ENCODE data around the gene VIL1. TPM values are rescaled to one million over a fixed set of nuclear protein-coding genes. Genes with fewer than 3 reads are reported as not detected.

Gene VIL1
- total RNA-seq, 1 experiment from 2014 or later, result 0.18 TPM

- H3K36me3 ChIP-seq (ENCODE audit: control insufficient read depth, insufficient read depth, low read length), result no peaks in the 10 kb centered on the region; the same call in none of the 2 replicates
- intact Hi-C loops (cut with micrococcal nuclease; ENCODE audit: unreplicated experiment), result loop anchor here (5.0 kb wide), 1 partner anchor 58 kb away; no protein-coding TSS in a partner anchor
- in situ Hi-C loops (cut with HindIII; ENCODE audit: low pct_unique_long_range_greater_than_20kb, low sequenced_read_pairs), result no loop called here
- BruUV-seq (replicated peaks), result no TSS peak
- DNase-seq (ENCODE audit: low read depth, low spot score) (no peak), ATAC-seq (no peak)
- ChIA-PET CTCF (interaction anchor here (1.1 kb wide), 1 partner anchor 61 kb away, joined by 3 read pairs; no protein-coding TSS in a partner anchor), POLR2A (no interaction called here)
- H3K9me3 ChIP-seq (ENCODE audit: control insufficient read depth, insufficient read depth, low read depth, low read length), result no peaks in the 10 kb centered on the region
- peaks cover 55% of the 10 kb centered on the region for H3K4me1 ChIP-seq (ENCODE audit: control insufficient read depth, insufficient read depth, low read length)
- no peak overlapping the region for H3K4me3 ChIP-seq (ENCODE audit: low read depth in 2 of 2, low read length in 2 of 2)
- H3K27me3 ChIP-seq (ENCODE audit: control insufficient read depth, insufficient read depth, low read length), result no peaks in the 10 kb centered on the region
- TF ChIP-seq CTCF (IDR thresholded peaks at IDR 0.05) (no peak), REST (IDR thresholded peaks at IDR 0.05; ENCODE audit: insufficient read depth in 1 of 2, low read depth in 2 of 2, low read length in 1 of 2) (no peak), TCF7L2 (IDR thresholded peaks at IDR 0.05; ENCODE audit: low read depth, low read length) (no peak), SIN3A (IDR thresholded peaks at IDR 0.05; ENCODE audit: borderline replicate concordance, insufficient read depth, low read depth, low read length) (no peak), POLR2AphosphoS5 (IDR thresholded peaks at IDR 0.05; ENCODE audit: low read depth, low read length) (no peak)
- peak overlapping the region; percentile 94 for H3K27ac ChIP-seq (ENCODE audit: low read length)
These were observed 14.4 kb upstream of the VIL1 start for GRCh38 chr2:218404351-218405085.

DNA sequence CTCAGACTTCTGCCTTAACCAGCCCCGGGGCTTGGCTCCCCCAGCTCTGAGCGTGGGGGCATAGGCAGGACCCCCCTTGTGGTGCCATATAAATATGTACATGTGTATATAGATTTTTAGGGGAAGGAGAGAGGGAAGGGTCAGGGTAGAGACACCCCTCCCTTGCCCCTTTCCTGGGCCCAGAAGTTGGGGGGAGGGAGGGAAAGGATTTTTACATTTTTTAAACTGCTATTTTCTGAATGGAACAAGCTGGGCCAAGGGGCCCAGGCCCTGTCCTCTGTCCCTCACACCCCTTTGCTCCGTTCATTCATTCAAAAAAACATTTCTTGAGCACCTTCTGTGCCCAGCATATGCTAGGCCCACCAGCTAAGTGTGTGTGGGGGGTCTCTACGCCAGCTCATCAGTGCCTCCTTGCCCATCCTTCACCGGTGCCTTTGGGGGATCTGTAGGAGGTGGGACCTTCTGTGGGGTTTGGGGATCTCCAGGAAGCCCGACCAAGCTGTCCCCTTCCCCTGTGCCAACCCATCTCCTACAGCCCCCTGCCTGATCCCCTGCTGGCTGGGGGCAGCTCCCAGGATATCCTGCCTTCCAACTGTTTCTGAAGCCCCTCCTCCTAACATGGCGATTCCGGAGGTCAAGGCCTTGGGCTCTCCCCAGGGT is 13.7 kb upstream of the VIL1 start:
- H3K27ac ChIP-seq (ENCODE audit: low read length), result peak overlapping the region; percentile 94
- CTCF ChIA-PET, result interaction anchor here (1.1 kb wide), 1 partner anchor 61 kb away, joined by 3 read pairs; no protein-coding TSS in a partner anchor
- ATAC-seq, result peak; percentile 11
- in situ Hi-C loops (cut with HindIII; ENCODE audit: low pct_unique_long_range_greater_than_20kb, low sequenced_read_pairs) (no loop called here), intact Hi-C loops (cut with micrococcal nuclease; ENCODE audit: unreplicated experiment) (loop anchor here (5.0 kb wide), 1 partner anchor 57 kb away; no protein-coding TSS in a partner anchor)
- POLR2A ChIA-PET, result no interaction called here
- H3K4me3 ChIP-seq (ENCODE audit: low read depth in 2 of 2, low read length in 2 of 2), result peak overlapping the region in 1 of 2 experiments; percentile 52; a peak in 3 of 4 replicates
- DNase-seq (ENCODE audit: low read depth, low spot score), result no peak
- TF ChIP-seq REST (IDR thresholded peaks at IDR 0.05; ENCODE audit: insufficient read depth in 1 of 2, low read depth in 2 of 2, low read length in 1 of 2) (no peak), CTCF (IDR thresholded peaks at IDR 0.05) (no peak), POLR2AphosphoS5 (IDR thresholded peaks at IDR 0.05; ENCODE audit: low read depth, low read length) (no peak), TCF7L2 (IDR thresholded peaks at IDR 0.05; ENCODE audit: low read depth, low read length) (no peak), SIN3A (IDR thresholded peaks at IDR 0.05; ENCODE audit: borderline replicate concordance, insufficient read depth, low read depth, low read length) (no peak)
- no peaks in the 10 kb centered on the region for H3K9me3 ChIP-seq (ENCODE audit: control insufficient read depth, insufficient read depth, low read depth, low read length)
- peaks cover 55% of the 10 kb centered on the region for H3K4me1 ChIP-seq (ENCODE audit: control insufficient read depth, insufficient read depth, low read length)
- no peaks in the 10 kb centered on the region; the same call in none of the 2 replicates for H3K36me3 ChIP-seq (ENCODE audit: control insufficient read depth, insufficient read depth, low read length)
- H3K27me3 ChIP-seq (ENCODE audit: control insufficient read depth, insufficient read depth, low read length), result no peaks in the 10 kb centered on the region
- TSS peak; percentile 76 for BruUV-seq (replicated peaks)
